NCI-H1417 (cell line): Measurements from ENCODE around the gene SHISA6.

ENCODE experiments used
- DNase-seq, 3 experiments: peaks; one replicate each; lab custom pipeline; 2025; lab: John Stamatoyannopoulos, UW

Gene SHISA6

DNA sequence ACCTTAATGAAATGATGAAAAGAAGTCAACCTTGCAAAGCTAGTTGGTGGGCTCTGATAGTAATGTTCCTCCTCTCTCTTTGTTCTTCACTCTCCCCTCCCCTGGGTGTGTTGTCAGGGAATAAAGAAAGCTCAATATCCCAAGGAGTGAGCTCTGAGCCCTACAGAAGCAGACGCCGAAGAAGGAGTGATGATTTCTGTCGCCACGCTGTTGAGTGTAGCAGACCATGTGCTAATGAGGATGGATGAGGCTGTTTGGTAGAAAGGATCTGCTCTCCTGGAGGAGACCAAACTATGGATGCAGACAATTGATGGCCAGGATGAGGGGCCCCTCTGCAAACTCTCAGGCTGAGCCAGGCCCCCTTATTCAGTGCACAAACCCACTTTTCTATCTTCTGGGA is 217.3 kb downstream of the SHISA6 start:
- no peak for DNase-seq

DNA sequence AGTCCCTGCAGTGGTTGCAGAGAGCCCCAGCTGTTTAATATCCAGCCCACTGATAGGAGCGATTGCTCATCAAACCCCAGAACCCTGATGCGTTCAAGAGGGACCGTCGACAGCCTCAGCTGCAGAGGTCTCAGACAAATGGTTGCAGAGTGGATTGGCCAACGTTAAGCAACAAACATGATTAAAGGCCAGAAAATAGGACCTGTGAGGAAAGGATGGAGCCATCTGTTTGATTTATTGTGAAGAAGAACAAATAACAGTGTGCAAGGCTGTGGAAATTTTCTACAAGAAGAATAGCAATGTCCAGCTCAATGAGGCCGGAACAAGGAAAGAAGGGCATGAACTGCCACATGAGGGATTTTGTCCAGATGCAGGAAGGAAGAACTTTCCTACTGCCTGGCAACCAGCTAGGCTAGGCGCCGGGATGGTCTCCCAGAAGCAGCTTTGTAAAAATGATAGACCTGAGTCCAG is 218.9 kb downstream of the SHISA6 start:
- DNase-seq, result no peak

DNA sequence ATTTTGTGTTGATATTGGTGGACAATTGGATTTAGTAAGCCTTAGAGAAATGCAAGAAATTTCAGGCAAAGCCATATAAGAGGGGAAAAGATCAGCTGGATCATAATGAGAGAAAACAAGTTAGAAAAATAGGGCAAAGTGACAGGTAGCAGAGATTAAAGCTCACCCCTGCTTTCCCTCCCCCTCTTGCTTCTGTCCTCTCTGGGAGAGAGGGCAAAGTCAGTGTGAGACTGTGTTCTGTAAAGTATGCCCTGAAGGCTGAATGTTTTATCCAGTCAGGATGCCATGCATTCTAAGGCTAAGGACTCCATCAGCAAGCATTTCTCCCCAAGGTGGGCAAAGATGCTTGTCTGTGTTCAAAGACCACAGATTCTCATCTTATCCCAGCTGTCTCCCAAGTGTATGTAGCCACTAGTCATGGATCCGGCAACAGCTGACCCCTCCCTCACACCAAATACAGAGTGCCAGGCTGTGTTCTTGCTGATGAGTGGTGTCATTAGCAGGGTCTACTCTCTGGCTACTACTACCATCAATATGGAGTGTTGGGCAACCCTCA is 221.1 kb downstream of the SHISA6 start:
- DNase-seq, result no peak

DNA sequence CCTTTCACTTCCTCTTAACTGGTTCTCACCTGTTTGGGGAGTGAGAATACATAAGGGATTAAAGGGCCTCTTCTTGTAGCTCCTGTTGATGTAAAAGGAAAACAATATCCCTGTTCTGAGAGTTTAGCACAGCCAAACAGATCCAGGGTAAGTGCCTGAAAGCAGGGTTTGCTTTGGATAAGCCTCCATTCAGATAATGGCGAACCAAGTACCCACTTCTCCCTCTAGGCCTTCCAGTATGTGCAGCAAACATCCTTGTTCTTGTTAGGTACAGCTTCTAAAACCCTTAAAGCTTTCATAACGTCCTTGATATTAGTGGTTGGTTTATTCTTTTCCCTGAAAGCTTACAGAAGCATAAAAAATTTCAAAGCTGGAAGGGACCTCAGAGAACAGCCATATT is 226.6 kb downstream of the SHISA6 start:
- no peak for DNase-seq

DNA sequence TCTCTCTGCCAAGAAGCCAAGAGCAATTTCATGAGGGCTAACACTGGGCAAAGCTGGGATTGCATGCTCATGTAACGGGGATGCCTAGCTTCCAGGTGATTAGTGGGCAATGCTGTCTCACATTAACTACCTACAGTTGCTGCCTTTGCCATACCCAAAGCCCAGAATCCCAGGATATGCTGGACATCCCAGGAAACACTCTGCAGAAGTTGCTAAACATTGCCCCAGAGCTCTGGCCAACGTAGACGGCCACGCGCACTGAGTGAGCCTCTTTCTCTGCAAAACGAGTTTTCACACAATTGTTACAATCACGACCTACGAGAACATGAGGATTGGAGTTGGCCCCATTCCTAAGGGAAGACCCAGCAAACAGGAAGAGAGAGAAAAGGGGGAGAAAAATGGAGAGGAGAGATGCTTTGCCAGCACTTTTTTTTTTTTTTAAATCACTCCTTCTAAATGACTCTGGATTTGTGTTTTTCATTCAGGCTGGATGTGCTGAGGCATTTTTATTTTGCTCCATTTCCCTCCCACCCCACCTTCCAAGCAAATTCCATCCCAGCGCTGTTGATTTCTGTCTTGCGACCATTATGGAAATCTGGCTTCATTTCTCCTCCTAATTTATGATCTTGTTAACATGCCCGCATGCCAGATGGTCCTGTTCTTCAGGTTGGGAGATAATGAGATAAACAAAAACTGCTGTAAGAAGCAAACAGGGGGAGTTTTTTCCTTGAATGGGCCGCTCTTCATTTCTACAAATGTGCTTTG is 244.5 kb downstream of the SHISA6 start:
- DNase-seq, result no peak

DNA sequence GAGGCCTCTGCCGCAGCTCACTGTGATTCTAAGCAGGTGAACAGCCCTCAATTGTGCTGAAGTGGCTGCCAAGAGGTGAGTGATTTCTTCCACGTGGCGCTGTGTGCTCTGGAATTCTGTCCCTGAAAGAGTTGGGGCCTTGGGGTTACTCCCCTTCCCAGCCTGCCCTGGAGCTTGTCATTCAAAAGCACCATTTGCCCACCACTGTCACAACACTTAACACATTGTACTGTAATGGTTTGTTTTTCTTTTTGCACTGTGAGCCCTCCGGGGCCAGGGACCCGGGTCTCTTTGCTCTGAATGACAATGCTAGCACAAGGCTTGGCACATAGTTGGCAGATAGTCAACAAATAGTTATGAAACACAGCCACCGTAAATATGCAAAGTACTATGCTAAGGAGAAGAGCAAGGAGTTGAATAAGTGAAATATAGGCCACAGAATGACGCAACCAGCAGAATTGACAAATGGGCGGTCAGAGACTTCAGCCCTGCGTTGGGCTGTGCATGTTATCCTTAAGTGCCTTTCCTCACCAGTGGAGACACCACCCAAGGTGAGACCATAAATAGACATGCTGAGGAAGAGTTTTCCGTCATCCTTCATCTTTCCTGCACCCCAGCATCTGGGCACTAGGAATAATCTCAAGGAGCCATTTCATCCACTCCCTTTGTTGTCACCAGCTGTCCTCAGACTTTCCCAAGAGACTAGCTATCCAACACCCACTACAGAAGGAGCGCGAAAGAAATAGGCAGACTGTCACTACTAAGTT is 245.3 kb downstream of the SHISA6 start:
- DNase-seq, result no peak

DNA sequence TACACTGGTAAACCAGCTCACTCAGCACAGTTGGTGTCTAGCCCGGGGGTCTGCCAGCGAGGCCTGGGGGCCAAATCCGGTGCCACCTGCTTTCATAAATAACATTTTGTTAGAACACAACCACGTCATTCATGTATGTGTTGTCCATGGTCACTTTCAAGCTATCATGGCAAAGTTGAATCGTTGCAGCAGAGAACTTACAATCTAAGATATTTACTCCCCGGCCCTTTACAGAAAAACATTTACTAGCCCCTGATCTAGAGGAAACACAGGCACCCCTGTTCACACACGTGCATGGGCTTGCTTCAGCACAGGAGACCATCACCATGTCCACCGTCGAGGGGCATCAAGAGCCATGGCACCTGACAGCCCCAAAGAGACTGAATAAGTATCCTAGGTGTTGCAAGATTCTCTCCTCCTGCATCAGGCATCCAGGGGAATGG is 245.9 kb downstream of the SHISA6 start:
- no peak for DNase-seq

DNA sequence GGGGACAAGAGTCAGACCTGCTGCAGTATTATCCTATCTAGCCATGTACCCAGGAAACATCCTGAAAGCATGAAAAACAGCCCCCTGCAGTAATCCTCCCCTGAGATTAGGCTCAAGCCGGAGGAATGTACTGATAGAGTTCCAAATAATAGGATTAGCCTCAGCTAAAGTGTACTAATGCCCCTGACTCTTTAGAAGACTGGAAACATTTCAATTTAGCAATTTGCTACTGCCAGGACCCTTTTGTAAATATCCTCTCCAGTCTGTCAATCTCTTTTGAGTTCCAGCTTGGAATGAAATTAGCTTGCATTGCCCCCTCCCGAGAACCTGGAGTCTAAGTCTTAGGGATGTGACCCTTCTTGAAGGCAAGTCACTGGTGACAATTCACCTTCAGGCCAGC is 246.5 kb downstream of the SHISA6 start:
- no peak for DNase-seq

DNA sequence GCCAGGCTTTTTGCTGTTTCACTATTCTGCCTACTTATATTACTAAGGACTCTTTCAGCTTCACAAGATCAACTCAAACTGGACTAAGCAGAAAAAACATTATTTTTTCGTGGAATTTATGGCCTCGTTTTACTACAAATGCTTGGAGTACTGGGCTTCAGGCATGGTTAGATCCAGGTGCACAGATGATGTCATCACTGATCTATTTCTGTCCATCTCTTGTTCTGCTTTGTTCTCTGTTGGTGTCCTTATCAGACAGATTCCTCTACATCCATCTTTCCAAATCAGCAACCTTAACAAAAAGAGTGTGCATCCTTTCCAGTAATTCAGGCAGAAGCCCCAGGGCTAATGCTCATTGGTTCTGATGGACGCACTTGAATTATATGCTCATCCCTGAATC is 247.4 kb downstream of the SHISA6 start:
- no peak for DNase-seq

DNA sequence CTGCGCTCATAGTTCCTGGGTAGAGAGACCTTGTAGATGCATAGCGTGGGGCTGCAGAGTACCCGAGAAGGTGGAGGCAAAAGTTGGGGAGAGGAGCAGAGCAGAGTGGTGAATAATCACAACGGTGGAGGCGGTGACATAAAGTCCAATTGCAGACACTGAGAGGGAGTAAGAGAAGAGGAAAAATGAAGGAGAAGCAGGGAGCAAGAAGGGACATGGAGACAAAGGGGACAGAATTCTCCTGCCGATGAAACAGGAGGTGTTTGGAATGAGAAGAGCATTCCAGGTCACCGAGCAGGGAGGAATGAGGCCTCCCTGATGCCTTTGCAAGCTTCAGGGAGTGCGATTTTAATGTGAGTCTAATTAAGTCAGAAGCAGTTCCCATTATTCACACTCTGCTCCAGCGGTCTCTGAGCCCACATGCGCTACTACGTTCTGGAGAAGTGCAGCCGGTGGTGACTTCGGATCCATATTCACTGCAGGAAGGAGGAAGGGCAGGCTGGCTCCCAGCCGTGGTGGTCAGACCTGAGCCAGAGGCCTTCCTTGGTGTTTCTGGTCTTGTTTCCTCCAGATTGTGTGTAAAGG is 249.2 kb downstream of the SHISA6 start:
- DNase-seq, result no peak

DNA sequence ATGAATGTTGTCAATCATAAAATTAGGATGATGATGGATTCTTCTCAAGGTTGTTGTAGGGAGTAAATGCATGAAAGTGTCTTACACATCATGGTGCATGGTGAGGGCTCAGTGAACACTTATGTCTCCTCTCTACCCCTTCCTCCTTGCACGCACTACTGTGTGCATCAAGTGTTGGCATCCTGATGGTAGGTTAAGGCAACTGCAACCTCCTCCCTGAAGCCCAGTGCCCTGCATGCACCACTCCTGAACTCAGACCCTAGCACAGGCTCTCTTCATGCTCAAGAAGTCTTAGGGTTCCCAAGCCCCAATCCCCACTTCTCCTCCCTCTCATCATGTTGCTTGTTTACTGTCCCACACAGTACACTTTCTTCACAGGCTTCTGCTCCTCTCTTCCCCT is 251.5 kb downstream of the SHISA6 start:
- no peak for DNase-seq

DNA sequence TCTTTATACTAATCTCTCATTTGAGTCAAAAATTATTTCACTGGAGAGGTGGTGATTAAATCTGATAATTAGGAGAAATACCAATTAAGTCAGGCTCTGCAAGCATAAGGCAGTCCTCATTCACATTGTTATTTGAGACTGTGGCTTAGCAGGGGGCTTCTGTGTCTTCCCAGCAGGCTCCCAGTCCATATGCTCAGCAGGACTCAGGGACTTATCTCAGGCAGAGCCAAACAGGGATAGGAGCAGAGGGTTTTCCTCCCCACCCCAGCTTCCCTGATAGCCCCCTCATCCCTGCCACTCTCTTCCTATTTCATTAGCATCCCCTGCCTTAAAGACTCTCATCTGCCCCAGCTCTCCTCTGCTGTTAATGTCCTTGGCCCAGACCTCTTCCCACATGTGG is 252.9 kb downstream of the SHISA6 start:
- DNase-seq, result peak in 1 of 3 experiments; percentile 2

DNA sequence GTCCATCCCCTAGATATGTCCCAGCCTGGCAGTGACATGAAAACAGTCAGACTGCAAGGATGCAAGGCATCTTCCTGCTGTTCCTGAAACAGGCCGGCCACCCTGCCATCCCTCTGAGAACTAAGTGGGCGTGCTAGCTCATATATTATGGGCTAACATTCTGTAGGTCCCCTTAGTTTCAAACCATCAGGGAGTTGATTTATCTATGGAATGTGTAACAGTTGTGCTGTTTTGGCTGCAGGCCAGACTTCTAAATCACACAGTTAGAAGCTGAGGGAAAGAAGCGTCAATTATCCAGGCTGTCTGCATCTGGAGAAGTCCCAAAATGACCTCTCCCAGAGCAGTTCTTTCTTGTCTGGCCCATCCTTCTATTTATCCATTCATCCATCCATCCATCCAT is 254.6 kb downstream of the SHISA6 start:
- DNase-seq, result no peak

DNA sequence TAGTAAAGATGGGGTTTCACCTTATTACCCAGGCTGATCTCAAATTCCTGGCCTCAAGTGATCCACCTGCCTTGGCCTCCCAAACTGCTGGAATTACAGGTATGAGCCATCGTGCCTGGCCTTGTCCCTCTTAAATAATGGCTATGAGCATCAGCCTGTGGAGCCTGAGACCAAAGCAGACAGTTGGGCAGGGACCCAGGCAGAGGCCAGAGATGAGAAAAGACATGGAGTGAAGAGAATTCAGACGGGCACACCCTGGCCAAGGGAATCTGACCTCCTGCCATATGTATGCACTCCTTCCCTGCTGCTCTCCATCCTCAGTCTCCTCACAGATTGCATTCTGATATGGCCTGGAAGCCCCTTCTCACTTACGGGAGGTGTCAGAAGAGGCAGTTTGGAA is 258.9 kb downstream of the SHISA6 start:
- DNase-seq, result no peak

DNA sequence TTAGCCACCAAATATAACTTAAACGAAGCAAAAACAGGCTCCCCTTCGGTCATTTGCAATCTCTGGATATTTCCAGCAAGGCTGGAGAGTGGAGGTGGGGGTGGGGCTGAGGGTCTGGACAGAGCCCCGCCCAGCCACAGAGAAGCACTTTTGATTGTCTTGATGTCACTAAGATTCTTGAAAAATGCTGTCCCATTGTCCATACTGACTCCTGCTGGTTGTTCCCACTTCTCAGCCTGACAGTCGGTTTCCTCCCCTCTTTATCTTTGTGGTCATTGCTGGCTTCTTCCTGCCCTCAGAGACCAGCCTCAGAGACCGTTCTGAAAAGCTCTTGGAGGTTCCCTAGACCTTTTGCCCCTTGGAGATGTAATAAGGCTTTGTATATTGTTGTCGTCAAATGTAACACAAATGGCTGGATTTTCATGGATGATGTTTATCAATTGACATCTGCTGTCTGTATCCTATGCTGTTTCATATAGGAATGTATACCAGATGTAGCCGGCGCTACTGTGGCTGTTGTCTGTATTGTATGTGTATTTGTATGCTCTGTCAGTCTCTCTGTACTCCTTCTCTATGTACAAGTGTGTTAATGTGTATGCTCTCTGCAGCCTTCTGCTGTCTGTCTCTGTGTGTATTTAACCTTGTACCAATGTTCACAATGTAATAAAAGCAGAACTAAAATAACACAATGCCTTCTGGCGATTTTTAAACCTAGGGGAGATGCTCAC is 262.5 kb downstream of the SHISA6 start:
- no peak for DNase-seq

DNA sequence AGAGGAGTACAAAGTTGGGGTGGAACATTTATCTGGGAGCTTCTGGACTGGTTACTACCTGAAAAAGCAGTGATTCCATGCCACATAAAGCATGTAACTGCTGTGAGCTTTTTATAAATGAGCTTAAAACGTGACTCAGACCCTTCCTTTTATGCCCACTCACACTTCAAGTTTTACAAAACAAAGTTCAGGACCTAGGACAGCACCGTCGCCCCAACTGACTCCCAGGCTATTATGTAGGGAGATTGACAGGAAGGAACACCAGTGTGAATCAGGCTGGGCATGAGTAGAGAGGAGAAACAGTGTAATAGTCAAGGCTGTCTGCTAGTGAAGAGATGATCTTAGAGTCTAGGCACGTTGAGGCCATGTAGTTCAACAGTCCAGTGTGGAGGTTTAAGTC is 265.6 kb downstream of the SHISA6 start:
- DNase-seq, result no peak

DNA sequence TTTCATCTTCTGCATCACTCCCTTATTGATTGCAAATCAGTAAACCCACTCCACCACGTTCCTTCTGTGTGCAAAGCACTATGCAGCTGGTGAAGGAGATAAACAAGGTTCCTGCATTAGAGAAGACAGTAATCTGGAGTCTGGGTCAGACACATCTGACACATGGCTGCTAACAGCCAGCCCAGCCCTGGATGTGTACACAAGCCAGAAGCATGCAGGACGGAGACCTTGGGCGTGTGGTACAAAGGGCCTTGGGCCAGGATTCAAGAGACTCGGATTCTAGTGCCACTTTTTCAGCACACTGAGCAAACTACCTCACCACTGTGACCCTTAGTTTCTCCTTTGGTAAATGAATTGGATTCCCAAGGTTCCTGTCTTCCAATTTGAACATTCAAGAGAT is 270.7 kb downstream of the SHISA6 start:
- no peak for DNase-seq

DNA sequence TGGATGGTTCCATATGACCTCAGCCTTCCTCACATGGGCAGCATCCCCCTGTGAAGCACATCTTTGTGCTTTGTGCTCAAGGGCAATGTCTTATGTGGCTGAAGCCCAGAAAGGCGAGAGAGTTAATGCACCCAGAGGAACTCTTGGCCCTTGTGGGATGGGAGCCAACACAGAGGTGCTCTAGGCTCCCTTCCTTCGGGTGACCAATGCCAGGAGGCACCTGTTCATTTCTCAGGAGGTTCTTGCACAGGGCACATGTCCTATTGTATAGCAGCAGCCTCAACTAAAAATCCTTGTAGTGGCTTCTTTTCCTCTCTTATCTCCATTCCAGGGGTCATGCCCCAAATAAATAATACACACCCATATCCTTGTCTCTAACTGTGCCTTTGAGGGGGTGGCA is 273.6 kb downstream of the SHISA6 start:
- no peak for DNase-seq

DNA sequence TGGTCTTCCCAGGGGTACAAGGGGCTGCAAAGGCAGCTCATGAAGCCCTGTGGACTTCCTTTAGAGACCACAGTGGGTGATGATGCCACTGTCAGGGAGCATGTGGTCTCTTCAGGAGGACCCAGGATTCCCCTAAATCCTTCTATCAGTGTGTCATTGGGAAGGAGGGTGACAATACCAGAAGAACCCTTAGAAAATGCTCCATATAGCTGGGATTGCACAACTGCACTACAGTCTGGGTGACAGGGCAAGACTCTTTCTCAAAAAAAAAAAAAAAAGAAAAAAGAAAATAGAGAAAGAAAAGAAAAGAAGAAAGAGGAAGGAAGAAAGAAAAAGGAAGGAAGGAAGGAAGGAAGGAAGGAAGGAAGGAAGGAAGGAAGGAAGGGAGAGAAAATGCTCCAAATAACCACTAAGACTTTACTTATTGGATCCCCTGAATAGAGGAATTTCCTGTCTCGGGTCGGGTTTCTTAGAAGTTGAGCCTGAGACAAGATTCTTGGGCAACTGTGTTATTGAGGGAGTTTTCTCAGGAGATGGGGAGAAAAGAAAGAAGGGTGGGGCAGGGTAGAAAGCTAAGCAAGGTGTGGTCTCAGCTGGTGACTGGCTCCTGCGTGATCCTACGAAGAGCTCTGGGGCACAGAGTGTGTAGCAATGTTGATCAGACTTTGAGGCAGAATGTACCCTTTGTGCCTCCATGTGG is 274.1 kb downstream of the SHISA6 start:
- no peak for DNase-seq

DNA sequence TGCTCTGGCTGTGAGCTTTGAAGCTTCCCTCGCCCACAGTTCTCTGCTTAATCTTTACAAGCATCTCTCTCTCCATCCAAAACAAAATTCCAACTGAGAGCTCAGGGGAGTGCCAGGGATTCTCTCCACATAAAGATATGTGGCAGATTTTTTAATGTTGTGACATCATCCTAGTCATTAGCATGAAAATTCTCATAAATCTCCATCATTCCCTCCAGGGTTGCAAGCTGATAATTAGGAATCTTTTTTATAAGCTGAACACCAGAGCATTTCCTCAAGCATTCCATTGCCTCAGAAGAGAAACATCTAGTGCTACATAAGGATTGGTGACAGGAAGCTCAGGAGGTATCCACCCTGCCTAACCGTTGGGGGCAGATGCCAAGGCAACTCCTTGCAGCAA is 274.9 kb downstream of the SHISA6 start:
- no peak for DNase-seq

DNA sequence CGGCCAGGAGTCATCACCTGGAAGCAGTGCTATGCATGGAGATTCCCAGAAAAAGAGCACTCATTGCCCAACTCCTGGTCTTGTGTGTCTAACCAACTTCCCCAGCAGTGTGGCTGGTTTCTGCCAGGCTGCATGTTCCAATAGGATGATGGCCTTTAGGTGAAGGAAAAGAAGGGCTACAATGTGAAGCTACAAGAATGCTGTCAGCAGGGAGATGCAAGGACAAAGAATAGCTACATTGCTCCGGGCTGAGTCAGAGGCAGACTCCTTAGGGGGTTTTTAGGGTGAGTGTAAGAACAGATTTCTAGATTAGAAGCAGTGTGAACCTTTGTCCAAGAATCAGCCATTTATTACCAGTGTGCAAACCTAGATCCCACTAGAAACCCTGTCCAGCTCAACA is 294.2 kb downstream of the SHISA6 start:
- no peak for DNase-seq
